HG03280 (cell line): ENCODE results near the gene OASL.

Experiments used
- ATAC-seq: cut with Tn5 transposase; IDR thresholded peaks from one replicate; pipeline ENCODE4 v1.9.1; 2021; ENCODE audit warnings: mild to moderate bottlenecking, moderate library complexity; ENCODE audit not compliant: unreplicated experiment

Gene OASL

DNA sequence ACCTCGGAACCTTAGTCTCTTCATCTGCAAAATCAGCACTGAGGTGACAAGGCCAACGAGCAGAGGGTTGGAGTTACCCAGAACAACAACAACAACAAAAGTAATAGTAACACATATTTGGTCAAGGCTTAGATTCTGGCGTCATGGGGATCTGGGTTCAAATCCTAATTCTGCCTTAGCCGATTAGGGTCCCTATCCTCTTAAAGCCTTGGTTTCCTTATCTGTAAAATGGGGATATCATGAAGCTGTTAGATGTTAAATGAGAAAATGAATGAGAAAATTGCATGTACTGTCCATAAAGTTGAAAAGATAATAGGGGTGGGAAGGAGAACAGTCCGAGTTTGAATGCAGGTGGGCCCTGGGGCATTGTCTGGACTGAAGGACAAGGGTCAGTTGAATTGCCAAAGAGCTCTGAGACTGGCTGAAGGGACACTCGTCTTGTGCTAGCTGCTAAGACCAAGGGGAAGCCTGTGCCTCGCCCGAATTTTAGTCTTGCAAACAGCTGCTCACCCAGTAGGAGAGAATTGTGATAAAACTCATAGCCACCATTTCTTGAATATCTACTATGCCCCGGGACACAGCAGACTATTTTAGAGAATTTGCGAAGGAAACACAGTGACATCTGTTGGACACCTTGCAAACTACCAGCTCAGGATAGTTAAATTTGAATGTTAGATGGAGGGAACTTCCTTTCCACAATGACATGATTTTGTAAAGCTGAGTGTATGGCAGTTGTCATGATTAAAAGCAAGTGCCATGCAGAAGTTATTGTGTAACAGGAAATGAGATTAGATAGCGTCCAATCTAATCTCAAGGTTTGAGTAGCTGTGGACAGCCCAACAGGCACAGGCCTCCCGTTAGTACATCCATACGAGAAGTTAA, 67.5 kb downstream of the OASL start:
- no peak for ATAC-seq

- no peak for ATAC-seq
Measured at GRCh38 chr12:120970310-120970709, 68.7 kb downstream of the OASL start.
